H54 (cell line): ENCODE measurements around the gene PXDC1.
A peak's percentile ranks its signal among the peaks of the same experiment; 100 is the strongest.

Source experiments
- DNase-seq: peaks from one replicate; pipeline ENCODE4 v3.0.0; 2011; ENCODE audit warnings: low spot score, mixed read lengths; ENCODE audit not compliant: insufficient read length
- FAIRE-seq: peaks from 3 replicates; lab custom pipeline; 2011; peaks lifted over from hg19 to GRCh38; lab: Jason Lieb, UNC
- POLR2A ChIP-seq: IDR thresholded peaks from 2 replicates; pipeline ENCODE4 v1.6.1; 2011; ENCODE audit warnings: low read depth, mild to moderate bottlenecking, low read length

Gene PXDC1

DNA sequence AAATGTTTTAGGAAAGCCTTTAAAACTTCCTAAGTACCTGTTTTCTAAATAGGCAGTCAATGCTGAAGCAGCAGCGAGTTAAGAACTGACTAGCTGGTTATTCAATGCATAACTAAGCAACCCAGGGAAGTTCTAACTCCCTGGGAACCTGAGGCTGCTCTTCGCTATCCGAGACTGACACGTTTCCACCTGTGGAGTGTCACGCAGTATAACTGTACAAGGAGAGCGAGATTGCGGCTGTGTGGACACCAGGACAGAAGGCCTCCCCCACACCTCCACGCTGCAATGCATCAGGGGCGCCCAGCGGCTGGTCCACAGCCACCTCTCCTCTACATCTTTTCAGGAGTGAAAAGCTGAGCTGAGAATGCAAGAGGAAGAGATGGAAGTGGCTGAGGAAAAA lies 8.0 kb downstream of the PXDC1 start:
- TF ChIP-seq POLR2A, result no peak
- FAIRE-seq, result no peak
- DNase-seq, result no peak

DNA sequence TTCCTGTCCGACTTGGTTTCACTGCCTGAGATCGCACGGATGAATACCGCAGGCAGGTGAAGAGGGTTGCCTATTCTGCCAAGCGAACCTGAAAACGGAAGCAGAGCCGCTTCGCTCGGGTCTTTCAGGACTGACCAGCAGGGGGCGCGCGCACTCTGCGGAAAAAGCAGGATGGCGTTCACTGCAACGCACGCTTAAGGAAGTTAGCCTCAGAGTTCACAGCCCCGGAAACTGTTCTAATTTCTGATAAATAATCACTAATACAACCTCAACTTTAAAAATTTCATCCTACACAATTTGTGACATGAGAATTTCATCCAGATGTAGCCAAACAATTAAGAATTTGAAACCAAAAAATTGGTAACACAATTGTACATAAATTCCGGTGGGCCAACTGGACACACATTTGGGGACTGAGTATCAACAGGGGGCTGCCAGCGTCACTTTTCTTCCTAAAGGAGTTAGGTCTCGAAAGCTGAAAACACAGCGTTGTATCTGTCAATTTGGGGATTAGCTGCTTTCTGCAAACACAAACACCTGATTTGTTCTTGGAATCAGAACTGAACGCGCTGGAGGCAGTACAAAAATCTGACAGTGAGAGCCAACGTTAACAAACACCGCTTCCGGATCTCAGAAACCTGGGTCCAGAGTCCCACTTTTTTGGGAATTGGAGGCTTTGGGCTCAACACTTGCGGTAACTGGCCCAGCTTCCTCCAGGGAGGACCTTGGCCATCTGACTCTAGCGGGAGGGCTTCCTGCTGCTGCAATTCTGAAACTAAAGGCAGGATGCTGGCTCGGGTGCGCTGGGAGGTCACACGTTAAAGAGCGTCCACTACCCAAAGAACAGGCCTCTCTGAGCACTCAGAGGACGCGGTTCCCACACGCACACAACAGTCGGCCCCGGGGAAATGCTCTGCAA lies 8.8 kb downstream of the PXDC1 start:
- peak; percentile 65 for DNase-seq
- FAIRE-seq, result no peak
- TF ChIP-seq POLR2A, result no peak

DNA sequence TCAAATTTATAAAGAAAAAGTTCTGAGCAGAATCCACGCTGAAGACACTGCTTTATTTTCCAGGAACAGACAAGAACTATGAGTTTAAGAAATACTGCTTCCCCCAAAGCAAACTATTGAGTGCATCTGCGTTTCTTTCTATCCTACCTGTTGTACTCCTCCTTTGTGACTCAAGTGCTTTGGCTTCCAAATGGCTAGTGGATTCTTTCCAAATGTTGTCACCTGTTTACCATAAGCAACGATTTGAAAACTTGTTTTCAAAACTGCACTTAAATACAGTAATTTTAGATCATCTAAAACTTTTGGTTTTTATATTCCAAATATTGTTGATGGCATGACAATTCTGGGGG lies 9.5 kb downstream of the PXDC1 start:
- TF ChIP-seq POLR2A, result no peak
- no peak for DNase-seq
- no peak for FAIRE-seq

DNA sequence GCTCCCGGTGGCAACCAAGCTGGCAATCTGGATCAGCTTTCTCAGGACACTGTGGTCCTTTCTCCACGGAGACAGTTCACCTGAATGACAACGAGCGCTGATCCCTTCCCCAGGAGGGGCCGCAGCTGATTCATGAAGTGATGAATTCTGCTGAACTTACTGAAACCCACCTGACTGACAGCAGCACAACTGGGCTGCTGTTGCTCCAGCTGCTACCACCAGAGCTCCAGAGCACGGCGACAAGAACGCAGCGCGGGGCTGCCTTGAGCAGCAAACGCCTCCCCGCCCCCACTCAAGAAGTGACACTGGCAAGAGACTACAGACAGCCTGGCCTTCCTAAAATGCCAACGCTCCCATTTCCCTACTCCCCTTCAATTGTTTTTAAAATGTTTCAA lies 10.0 kb downstream of the PXDC1 start:
- no peak for TF ChIP-seq POLR2A
- FAIRE-seq (no peak), DNase-seq (no peak)

DNA sequence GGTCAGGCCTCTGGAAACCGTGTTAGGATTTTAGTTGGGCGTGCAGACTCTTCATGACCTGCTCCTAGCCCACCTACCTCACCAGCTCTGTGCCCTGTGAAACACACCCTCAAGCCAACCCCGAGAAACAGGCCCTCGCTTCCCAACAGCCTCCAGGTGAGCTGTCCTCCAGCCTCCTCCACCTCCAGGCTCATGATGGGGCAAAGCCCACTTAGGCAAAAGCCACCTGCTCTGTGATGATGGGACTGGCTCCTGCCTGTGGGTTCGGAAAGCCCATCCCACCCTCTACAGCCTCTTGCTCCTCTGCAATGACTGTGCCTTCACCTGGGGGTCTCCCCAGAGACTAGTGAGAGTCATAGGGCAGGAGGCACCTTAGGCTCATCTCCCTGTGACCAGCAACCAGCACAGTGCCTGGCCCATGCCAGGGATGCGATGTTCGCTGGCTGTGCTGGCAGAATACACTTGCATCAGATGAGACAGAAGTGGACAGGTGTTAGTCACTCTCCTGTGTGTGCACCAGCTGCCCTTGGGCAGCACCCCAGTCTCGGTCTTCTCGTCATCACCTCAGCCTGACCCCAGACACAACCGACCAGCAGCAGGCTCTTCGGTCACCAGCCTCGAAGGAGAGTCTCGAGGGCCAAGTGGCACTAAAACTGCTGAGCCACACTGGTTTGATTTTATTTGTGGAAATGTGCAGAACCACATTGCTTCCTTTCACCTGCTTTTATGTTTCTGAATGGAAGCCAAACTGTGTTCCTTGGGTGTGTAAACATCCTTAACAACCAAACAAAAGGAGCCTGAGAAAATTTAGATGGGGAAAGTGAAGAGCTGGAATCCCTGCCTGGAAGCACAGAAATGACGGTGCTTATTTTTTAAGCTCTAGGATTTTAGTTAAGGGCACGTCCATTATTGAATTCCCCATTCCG lies 10.7 kb downstream of the PXDC1 start:
- FAIRE-seq (no peak), DNase-seq (no peak)

GRCh38 chr6:3739311-3739897 lies 12.1 kb downstream of the PXDC1 start:
- DNase-seq, result no peak
- TF ChIP-seq POLR2A, result no peak
- no peak for FAIRE-seq

More for the DNA sequence above, 10.7 kb downstream of the PXDC1 start:
- no peak for TF ChIP-seq POLR2A

DNA sequence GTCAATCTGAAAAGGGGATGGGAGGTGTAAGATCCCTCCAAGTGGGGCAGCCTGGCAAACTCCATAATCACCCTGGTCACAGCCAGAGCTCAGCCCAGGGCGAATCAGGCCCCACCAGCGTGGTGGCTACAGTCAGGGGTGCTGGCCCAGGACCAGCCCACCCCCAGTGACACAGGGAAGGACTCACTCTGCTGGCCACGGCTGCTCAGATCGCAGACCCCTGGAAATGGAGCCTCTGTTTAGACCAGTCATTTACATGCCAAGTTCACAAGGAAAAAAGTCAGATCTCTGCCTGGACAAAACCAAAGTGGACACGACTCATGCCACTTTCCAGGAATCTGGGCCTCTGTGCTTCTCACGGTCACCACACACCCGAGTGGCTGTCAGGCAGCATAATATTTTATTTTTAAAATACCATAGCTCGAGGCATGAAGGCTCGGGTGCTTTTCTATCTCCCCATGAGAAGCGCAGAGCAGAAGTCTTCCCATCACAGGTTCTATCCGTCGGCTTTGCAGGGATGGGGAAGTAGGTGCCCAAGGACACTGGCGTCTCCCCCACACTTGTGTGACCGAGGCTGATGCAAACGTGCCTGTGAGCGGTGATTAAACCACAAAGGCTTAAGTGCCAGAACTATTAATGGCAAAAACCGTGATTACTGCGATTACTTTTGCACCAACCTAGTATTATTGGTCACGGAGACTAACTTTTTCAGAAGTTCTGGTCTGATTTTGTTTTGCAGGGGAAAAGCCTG lies 13.0 kb downstream of the PXDC1 start:
- FAIRE-seq (no peak), DNase-seq (no peak)
- no peak for TF ChIP-seq POLR2A

GRCh38 chr6:3737831-3738210 lies 13.7 kb downstream of the PXDC1 start:
- TF ChIP-seq POLR2A, result no peak
- no peak for DNase-seq
- FAIRE-seq, result no peak

DNA sequence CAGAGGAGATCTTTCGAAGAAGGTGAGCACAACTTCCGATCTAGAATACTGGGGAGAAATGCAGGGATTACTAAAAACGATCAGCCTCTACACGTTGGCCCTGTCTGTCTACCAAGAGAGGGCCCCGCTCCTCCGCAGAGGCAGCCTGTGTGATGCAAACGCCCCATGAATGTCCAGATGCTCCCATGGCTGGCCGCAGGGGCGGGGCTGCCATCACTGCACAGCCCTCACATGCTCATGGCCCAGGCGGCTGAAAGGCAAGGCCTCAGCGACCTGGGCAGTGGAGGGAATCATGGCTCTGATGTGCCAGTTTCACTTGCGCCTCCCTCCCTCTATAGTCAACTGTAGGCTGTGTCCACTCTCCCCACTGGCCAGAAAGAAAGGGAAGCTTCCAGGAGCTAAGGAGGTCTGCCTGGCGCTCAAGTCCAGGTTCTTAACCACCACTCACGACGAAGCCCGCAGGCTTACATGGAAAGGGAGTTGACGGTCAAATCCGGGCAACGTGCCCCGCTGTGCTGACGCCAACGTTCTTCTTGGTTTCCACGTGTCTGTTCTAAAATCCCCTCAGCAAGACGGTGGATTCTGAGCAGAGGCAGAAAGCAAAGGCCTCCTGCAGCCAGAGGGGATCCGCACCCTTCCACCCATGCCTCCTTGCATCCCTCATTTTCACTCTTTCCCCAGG lies 14.2 kb downstream of the PXDC1 start:
- DNase-seq (no peak), FAIRE-seq (no peak)
- no peak for TF ChIP-seq POLR2A

GRCh38 chr6:3735029-3735605 lies 16.4 kb downstream of the PXDC1 start:
- DNase-seq (no peak), FAIRE-seq (no peak)
- no peak for TF ChIP-seq POLR2A

DNA sequence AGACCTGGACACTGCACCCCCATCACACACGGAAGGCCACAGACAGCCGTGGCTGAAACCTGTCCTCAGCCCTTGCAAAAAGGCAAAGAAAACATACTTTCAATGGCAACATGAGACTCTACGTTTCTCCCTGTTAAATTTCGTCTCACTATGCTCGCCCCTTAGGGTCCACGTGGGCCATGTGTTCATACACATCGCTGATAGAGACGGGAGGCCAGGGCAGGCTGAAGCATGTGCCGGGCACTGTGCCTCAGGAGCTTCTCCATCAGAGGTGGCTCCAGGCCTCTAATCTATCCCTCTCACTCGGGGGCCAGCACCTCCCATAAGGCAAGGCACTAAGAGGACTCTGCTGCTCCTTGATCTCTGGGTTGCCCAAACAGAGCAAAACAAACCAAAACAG lies 17.5 kb downstream of the PXDC1 start:
- FAIRE-seq, result no peak
- DNase-seq, result no peak
- no peak for TF ChIP-seq POLR2A

- TF ChIP-seq POLR2A, result no peak
- FAIRE-seq (no peak), DNase-seq (no peak)
Measured at GRCh38 chr6:3733321-3733925, 18.1 kb downstream of the PXDC1 start.
